ENCODE results near the gene GTF3C6. TPM values are rescaled to one million over a fixed set of nuclear protein-coding genes. Genes with fewer than 3 reads are reported as not detected.

The GTF3C6 gene
- total RNA-seq, 2 donors from 2014 or later: 72.0 to 98.1 TPM

DNA sequence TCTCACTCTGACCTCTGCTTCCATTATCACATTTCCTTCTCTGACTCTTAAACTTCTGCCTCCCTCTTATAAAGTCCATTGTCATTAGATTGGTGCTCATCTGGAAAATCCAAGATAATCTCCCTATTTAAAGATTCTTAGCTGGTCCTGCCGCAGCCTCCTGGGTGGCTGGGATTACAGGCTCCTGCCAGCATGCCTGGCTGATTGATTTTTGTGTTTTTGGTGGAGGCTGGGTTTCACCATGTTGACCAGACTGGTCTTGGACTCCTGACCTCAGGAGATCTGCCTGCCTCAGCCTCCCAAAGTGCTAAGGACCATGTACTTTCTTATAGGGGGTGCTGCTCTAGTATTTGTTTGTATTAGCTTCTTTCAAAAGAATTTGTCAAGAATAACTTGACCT is 18.1 kb downstream of the GTF3C6 start:
- Histone ChIP-seq H3K4me1 (replicated peaks) (no peaks in the 10 kb centered on the region), H3K36me3 (no peaks in the 10 kb centered on the region), H3K27me3 (replicated peaks; ENCODE audit: insufficient read depth) (no peaks in the 10 kb centered on the region), H3K9me3 (no peaks in the 10 kb centered on the region), H3K27ac (no peak overlapping the region), H3K4me3 (no peak overlapping the region)
- 86% methylated on average over 1 of the region's 1 CpG for WGBS
- intact Hi-C loops (cut with DNase I): no loop called here
- no peak for DNase-seq (ENCODE audit: low spot score)
- TF ChIP-seq POLR2A (IDR thresholded peaks at IDR 0.05) (no peak), POLR2AphosphoS5 (IDR thresholded peaks at IDR 0.05) (no peak)
- TF ChIP-seq, protein P1, sequence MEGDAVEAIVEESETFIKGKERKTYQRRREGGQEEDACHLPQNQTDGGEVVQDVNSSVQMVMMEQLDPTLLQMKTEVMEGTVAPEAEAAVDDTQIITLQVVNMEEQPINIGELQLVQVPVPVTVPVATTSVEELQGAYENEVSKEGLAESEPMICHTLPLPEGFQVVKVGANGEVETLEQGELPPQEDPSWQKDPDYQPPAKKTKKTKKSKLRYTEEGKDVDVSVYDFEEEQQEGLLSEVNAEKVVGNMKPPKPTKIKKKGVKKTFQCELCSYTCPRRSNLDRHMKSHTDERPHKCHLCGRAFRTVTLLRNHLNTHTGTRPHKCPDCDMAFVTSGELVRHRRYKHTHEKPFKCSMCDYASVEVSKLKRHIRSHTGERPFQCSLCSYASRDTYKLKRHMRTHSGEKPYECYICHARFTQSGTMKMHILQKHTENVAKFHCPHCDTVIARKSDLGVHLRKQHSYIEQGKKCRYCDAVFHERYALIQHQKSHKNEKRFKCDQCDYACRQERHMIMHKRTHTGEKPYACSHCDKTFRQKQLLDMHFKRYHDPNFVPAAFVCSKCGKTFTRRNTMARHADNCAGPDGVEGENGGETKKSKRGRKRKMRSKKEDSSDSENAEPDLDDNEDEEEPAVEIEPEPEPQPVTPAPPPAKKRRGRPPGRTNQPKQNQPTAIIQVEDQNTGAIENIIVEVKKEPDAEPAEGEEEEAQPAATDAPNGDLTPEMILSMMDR (IDR thresholded peaks at IDR 0.05): no peak

DNA sequence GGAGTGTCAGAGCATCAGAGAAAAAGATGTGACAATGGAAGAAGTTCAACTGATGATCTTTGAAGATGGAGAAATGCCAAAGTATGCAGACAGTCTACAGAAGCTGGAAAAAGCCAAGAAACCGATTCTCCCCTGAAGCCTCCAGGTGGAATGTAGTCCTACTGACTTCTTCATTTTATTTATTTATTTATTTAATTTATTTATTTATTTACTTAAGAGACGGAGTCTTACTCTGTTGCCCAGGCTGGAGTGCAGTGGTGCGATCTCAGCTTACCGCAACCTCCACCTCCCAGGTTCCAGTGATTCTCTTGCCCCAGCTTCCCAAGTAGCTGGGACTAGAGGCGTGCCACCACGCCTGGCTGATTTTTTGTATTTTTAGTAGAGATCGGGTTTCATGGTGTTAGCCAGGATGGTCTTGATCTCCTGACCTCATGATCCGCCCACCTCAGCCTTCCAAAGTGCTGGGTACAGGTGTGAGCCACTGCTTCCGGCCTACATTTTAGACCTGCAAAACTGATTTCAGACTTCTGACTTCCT is 21.1 kb downstream of the GTF3C6 start:
- Histone ChIP-seq H3K4me3 (no peak overlapping the region), H3K36me3 (no peaks in the 10 kb centered on the region), H3K27me3 (replicated peaks; ENCODE audit: insufficient read depth) (no peaks in the 10 kb centered on the region), H3K9me3 (no peaks in the 10 kb centered on the region), H3K4me1 (replicated peaks) (no peaks in the 10 kb centered on the region), H3K27ac (no peak overlapping the region)
- DNase-seq (ENCODE audit: low spot score): no peak
- intact Hi-C loops (cut with DNase I): loop anchor here (2.0 kb wide), 1 partner anchor 21 kb away; the partner anchor contains the start of gene GTF3C6
- no peak for TF ChIP-seq POLR2AphosphoS5 (IDR thresholded peaks at IDR 0.05)
- TF ChIP-seq POLR2A (IDR thresholded peaks at IDR 0.05): no peak
- TF ChIP-seq, protein P1 (IDR thresholded peaks at IDR 0.05): no peak
- 92% methylated on average over 9 of the region's 9 CpGs for WGBS

DNA sequence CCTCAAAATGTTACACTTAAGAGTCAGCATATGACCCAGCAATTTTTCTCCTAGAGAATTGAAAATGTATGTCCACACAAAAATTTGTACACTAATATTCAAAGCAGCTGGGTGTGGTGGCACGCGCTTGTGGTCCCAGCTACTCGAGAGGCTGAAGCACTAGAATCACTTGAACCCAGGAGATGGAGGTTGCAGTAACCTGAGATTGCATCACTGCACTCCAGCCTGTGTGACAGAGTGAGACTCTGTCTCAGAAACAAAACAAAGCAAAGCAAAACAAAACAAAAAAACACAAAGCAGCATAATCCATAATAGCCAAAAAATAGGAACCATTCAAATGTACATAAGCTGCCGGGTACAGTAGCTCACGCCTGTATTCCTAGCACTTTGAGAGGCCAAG is 21.7 kb downstream of the GTF3C6 start:
- WGBS: 87% methylated on average over 5 of the region's 5 CpGs
- intact Hi-C loops (cut with DNase I): loop anchor here (2.0 kb wide), 1 partner anchor 21 kb away; the partner anchor contains the start of gene GTF3C6
- H3K27ac ChIP-seq: no peak overlapping the region
- DNase-seq (ENCODE audit: low spot score): no peak
- no peaks in the 10 kb centered on the region for H3K36me3 ChIP-seq
- H3K9me3 ChIP-seq: no peaks in the 10 kb centered on the region
- H3K4me3 ChIP-seq: no peak overlapping the region
- TF ChIP-seq POLR2AphosphoS5 (IDR thresholded peaks at IDR 0.05) (no peak), POLR2A (IDR thresholded peaks at IDR 0.05) (no peak)
- TF ChIP-seq, protein P1 (IDR thresholded peaks at IDR 0.05): no peak
- no peaks in the 10 kb centered on the region for H3K27me3 ChIP-seq (replicated peaks; ENCODE audit: insufficient read depth)
- H3K4me1 ChIP-seq (replicated peaks): no peaks in the 10 kb centered on the region

DNA sequence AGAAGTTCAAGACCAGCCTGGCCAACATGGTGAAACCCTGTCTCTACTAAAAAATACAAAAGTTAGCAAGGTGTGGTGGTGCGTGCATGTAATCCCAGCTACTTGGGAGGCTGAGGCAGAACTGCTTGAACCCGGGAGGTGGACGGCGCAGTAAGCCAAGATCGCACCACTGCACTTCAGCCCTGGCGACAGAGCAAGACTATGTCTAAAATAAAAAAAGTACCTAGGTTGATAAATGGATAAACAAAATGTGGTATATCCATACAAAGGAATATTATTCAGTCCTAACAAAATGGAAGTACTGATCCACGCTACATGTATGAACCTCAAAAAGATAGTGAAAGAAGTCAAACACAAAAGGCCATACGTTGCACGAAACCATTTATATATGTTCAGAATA is 22.1 kb downstream of the GTF3C6 start:
- no peak for DNase-seq (ENCODE audit: low spot score)
- TF ChIP-seq POLR2A (IDR thresholded peaks at IDR 0.05) (no peak), POLR2AphosphoS5 (IDR thresholded peaks at IDR 0.05) (no peak)
- TF ChIP-seq, protein P1 (IDR thresholded peaks at IDR 0.05): no peak
- 98% methylated on average over 9 of the region's 9 CpGs for whole genome bisulfite sequencing
- Histone ChIP-seq H3K4me1 (replicated peaks) (no peaks in the 10 kb centered on the region), H3K4me3 (no peak overlapping the region), H3K36me3 (no peaks in the 10 kb centered on the region), H3K9me3 (no peaks in the 10 kb centered on the region), H3K27ac (no peak overlapping the region), H3K27me3 (replicated peaks; ENCODE audit: insufficient read depth) (no peaks in the 10 kb centered on the region)
- intact Hi-C loops (cut with DNase I): loop anchor here (2.0 kb wide), 1 partner anchor 22 kb away; the partner anchor contains the start of gene GTF3C6

DNA sequence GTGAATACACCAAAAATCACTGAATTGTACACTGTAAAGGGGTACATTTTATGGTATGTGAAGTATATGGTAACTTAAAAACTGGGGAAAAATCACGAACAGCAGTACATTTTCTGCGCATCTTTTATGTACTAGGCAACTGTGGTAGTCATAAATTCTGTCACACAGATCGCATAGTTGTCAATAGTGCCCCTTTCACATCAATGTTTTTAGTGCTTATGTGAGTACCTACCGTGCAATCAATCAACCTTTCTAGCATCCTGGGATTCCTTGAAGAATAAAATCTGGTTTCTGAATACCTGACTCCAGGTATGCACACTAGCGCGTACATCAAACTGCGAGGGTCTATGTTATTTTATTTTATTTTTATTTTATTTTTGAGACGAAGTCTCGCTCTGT is 22.7 kb downstream of the GTF3C6 start:
- Histone ChIP-seq H3K9me3 (no peaks in the 10 kb centered on the region), H3K4me3 (peak overlapping the region; percentile 58 to 85), H3K27me3 (replicated peaks; ENCODE audit: insufficient read depth) (no peaks in the 10 kb centered on the region), H3K36me3 (no peaks in the 10 kb centered on the region), H3K27ac (peak overlapping the region; percentile 83 to 94), H3K4me1 (replicated peaks) (no peaks in the 10 kb centered on the region)
- 38% methylated on average over 9 of the region's 9 CpGs for WGBS
- DNase-seq (ENCODE audit: low spot score): no peak
- TF ChIP-seq POLR2AphosphoS5 (IDR thresholded peaks at IDR 0.05) (no peak), POLR2A (IDR thresholded peaks at IDR 0.05) (no peak)
- TF ChIP-seq, protein P1 (IDR thresholded peaks at IDR 0.05): no peak
- intact Hi-C loops (cut with DNase I): loop anchor here (2.0 kb wide), 1 partner anchor 22 kb away; the partner anchor contains the start of gene GTF3C6

All from prostate gland (tissue), 2 donors.